DND-41 (cell line): ENCODE data around the gene ZNF83.

ENCODE experiments used
- EZH2 ChIP-seq: IDR thresholded peaks from 3 replicates; pipeline ENCODE4 v1.6.1; 2012; ENCODE audit warnings: borderline replicate concordance, low read depth, mild to moderate bottlenecking, moderate library complexity, low read length, inconsistent platforms; ENCODE audit not compliant: severe bottlenecking
- TF ChIP-seq, protein P1 (sequence below): IDR thresholded peaks from 2 replicates; pipeline ENCODE4 v1.5.1; 2012; ENCODE audit warnings: borderline replicate concordance, low read length, moderate library complexity, mild to moderate bottlenecking; ENCODE audit not compliant: poor library complexity, severe bottlenecking; ENCODE audit errors: extremely low read depth

- TF ChIP-seq, protein P1, sequence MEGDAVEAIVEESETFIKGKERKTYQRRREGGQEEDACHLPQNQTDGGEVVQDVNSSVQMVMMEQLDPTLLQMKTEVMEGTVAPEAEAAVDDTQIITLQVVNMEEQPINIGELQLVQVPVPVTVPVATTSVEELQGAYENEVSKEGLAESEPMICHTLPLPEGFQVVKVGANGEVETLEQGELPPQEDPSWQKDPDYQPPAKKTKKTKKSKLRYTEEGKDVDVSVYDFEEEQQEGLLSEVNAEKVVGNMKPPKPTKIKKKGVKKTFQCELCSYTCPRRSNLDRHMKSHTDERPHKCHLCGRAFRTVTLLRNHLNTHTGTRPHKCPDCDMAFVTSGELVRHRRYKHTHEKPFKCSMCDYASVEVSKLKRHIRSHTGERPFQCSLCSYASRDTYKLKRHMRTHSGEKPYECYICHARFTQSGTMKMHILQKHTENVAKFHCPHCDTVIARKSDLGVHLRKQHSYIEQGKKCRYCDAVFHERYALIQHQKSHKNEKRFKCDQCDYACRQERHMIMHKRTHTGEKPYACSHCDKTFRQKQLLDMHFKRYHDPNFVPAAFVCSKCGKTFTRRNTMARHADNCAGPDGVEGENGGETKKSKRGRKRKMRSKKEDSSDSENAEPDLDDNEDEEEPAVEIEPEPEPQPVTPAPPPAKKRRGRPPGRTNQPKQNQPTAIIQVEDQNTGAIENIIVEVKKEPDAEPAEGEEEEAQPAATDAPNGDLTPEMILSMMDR, result no peak
- no peak for TF ChIP-seq EZH2
Observed at GRCh38 chr19:52566121-52566520, 72.0 kb downstream of the ZNF83 start.
